ENCODE data around the gene CPSF4.

CPSF4 gene

DNA sequence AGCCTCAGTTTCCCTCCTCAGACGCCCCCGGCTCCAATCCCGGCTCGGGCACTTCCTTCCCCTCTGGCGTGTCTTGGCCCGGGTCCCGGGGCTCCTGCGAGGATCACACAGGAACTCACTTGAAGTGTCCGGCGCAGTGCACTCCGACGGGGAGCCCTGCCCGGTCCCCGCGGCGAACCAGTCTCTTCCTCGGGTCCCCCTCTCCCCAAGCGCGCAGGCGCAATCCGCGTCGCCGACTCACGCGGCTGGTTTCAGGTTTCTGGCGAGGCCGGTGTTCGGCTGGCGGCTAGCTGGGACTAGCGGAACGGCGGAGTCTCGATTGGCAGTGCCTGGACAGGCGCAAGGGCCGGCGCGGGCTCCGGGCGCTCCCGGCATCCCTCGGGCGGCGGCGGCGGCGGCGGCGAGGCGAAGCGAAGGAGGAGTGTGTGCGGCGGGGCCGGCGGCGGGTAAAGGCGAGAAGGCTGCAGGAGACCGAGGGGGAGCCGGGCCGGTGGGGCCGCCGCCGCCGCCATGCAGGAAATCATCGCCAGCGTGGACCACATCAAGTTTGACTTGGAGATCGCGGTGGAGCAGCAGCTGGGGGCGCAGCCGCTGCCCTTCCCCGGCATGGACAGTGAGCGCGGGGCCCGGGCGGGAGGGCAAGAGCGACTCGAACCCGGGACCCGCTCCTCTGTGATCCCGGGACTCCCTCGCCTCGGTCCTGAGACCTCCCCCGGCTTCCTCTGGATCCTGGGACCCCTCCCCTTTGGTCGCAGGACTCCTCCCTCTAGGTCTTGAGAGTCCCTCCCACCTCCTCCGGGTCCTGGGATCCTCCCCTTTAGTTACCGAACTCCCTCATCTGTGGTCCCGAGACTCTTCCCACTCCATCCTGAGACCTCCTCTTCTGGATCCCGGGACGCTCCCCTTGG, at the start of gene CPSF4, which contains the start of gene PTCD1:
Gene CPSF4 (plus strand): TSS at position 371 of the 908 bp plus-strand sequence. CDS start 140 bp downstream, at position 511.
Gene PTCD1 (minus strand): TSS at position 226 of the 908 bp plus-strand sequence. CDS start 3,556 bp downstream, outside the sequence.
- Mint-ChIP-seq H3K27ac (peak within 1 kb of the TSS; percentile 86), H3K36me3 (ENCODE audit: low read depth) (peaks cover 23% of the 10 kb centered on the region), H3K4me1 (ENCODE audit: low read depth) (peaks cover 29% of the 10 kb centered on the region), H3K4me3 (peak within 1 kb of the TSS; percentile 99), H3K27me3 (ENCODE audit: low read depth) (no peaks in the 10 kb centered on the region), H3K9me3 (no peaks in the 10 kb centered on the region)
- DNase-seq (ENCODE audit: low spot score) = peak; percentile 94

DNA sequence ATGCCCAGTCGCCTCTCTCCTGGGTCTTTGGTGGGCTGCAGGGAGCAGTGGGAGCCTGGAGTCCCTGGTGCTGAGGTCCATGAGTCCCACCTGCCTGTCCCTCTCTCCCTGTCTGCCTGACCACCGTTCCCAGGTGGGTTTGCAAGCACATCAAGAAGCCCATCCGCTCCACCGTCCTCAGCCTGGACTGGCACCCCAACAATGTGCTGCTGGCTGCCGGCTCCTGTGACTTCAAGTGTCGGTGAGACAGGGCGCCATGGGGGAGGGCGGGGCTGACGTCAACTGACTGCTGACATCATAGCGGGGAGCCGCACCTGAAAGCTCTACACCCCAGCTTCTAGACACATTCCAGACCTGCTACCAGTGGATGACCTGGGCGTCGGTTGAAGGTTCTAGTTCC, 49.0 kb upstream of the CPSF4 start:
- Mint-ChIP-seq H3K4me1 (ENCODE audit: low read depth) (peaks cover 11% of the 10 kb centered on the region), H3K36me3 (ENCODE audit: low read depth) (peaks cover 60% of the 10 kb centered on the region), H3K9me3 (no peaks in the 10 kb centered on the region), H3K27me3 (ENCODE audit: low read depth) (no peaks in the 10 kb centered on the region), H3K4me3 (no peak overlapping the region), H3K27ac (no peak overlapping the region)
- no peak for DNase-seq (ENCODE audit: low spot score)

- H3K36me3 Mint-ChIP-seq (ENCODE audit: low read depth) = peaks cover 67% of the 10 kb centered on the region
- H3K4me1 Mint-ChIP-seq (ENCODE audit: low read depth) = peaks cover 10% of the 10 kb centered on the region
- DNase-seq (ENCODE audit: low spot score) = no peak
- H3K4me3 Mint-ChIP-seq = no peak overlapping the region
- no peaks in the 10 kb centered on the region for H3K9me3 Mint-ChIP-seq
- H3K27ac Mint-ChIP-seq = no peak overlapping the region
- H3K27me3 Mint-ChIP-seq (ENCODE audit: low read depth) = no peaks in the 10 kb centered on the region
These were observed 47.7 kb upstream of the CPSF4 start for GRCh38 chr7:99390941-99391602.

DNA sequence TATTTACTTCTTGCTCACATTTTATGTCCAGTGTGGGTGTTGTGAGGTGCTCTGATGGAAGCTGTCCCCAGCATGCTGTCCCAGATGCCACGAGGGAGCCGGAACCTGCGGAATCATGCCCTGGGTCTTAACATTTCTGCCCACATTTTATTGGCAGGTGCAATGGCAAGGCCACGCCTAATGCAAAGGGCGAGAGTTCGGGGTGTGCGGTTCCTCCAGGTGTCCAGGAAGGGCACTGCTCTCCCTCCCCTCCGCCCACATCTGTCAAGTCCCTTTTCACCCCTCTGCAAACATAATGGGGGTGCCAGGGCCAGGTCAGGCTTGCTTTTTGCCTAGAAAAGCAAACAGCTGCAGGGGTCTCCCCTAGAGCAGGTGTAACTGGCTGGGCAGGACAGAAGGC, 46.7 kb upstream of the CPSF4 start:
- Mint-ChIP-seq H3K36me3 (ENCODE audit: low read depth) (peaks cover 68% of the 10 kb centered on the region), H3K27me3 (ENCODE audit: low read depth) (no peaks in the 10 kb centered on the region), H3K4me3 (peak overlapping the region; percentile 3), H3K9me3 (no peaks in the 10 kb centered on the region), H3K4me1 (ENCODE audit: low read depth) (peaks cover 10% of the 10 kb centered on the region), H3K27ac (no peak overlapping the region)
- DNase-seq (ENCODE audit: low spot score) = no peak

DNA sequence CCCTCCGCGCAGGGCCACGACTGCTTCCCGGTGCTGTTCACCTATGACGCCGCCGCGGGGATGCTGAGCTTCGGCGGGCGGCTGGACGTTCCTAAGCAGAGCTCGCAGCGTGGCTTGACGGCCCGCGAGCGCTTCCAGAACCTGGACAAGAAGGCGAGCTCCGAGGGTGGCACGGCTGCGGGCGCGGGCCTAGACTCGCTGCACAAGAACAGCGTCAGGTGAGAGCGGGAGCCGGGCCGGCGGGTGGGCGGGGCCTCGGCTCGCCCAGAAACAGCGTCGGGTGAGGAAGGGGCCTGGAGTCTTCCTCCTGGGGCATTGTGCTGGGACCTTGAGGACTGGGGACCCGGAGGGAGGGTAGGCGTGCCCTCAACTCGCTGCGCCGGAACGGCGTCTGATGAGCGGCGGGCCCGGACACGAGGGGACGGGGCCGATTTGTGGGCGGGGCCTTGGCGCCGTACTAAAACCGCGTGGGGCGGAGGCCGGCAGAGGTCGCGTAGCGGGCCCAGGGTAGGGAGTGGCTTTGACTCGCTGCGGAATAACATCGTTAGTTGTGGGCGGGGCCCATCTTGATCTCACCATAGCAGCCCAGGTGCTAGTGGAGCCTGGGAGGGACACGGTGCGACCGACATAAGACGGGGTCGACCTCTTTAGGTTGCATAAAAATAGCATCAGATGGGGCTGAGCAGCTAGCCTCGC, 45.9 kb upstream of the CPSF4 start:
- Mint-ChIP-seq H3K4me3 (peak overlapping the region; percentile 59), H3K27me3 (ENCODE audit: low read depth) (no peaks in the 10 kb centered on the region), H3K9me3 (no peaks in the 10 kb centered on the region), H3K27ac (peak overlapping the region; percentile 84), H3K4me1 (ENCODE audit: low read depth) (peaks cover 11% of the 10 kb centered on the region), H3K36me3 (ENCODE audit: low read depth) (peaks cover 68% of the 10 kb centered on the region)
- DNase-seq (ENCODE audit: low spot score) = peak; percentile 74

GRCh38 chr7:99393355-99394187, 45.2 kb upstream of the CPSF4 start:
- Mint-ChIP-seq H3K27me3 (ENCODE audit: low read depth) (no peaks in the 10 kb centered on the region), H3K36me3 (ENCODE audit: low read depth) (peaks cover 68% of the 10 kb centered on the region), H3K27ac (peak overlapping the region; percentile 84), H3K4me1 (ENCODE audit: low read depth) (peaks cover 12% of the 10 kb centered on the region), H3K4me3 (peak overlapping the region; percentile 59), H3K9me3 (no peaks in the 10 kb centered on the region)
- DNase-seq (ENCODE audit: low spot score) = no peak

DNA sequence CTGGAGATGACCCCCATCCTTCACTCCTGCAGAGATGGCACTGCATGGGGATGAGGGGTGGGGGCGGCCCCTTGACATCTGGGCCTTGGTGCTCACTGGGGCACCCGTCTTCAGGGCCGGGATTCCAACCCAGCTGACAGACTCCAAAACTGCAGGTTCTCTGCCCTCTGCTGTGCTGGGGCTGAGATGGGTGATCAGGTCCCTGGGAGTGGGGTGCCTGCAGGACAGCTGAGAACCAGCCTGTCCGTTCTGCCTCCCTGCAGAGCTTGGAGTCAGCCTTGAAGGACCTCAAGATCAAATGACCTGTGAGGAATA, 44.6 kb upstream of the CPSF4 start:
- H3K4me3 Mint-ChIP-seq = no peak overlapping the region
- H3K27ac Mint-ChIP-seq = peak overlapping the region; percentile 15
- H3K9me3 Mint-ChIP-seq = no peaks in the 10 kb centered on the region
- no peaks in the 10 kb centered on the region for H3K27me3 Mint-ChIP-seq (ENCODE audit: low read depth)
- H3K4me1 Mint-ChIP-seq (ENCODE audit: low read depth) = peaks cover 12% of the 10 kb centered on the region
- DNase-seq (ENCODE audit: low spot score) = no peak
- peaks cover 69% of the 10 kb centered on the region for H3K36me3 Mint-ChIP-seq (ENCODE audit: low read depth)

DNA sequence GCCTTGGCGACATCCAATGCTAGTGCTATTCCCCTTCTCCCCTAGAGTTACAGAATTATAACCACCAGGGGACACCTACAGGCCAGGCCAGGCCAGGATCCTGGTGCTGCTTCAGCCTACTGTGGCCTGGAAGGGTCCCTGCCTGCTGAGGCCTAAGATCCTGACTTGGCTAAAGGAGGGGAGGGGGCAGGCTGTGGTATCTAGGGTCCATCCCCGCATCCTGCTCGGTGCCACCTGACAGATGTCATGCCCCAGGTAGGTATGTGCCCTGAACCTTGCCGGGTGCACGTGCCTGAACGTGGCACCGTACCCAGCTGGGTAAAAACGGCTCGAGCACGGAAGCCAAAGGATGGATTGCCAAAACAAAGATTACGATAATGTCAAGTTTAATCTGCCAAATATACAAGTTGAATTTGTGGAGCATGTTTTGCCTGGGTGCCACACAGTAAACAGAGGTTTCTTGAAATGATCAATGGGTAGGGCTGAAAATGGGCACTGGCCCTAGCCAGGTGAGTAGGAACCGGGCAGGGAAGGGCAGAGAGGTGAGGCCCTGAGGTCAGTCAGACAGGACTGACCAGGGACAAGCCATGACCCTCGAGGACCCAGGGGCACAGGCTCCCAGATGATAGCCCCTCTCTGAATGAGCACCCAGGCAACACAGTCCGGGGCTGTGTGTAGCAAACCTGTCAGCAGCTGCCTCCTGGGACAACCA, 43.0 kb upstream of the CPSF4 start:
- H3K9me3 Mint-ChIP-seq = no peaks in the 10 kb centered on the region
- no peaks in the 10 kb centered on the region for H3K27me3 Mint-ChIP-seq (ENCODE audit: low read depth)
- H3K36me3 Mint-ChIP-seq (ENCODE audit: low read depth) = peaks cover 74% of the 10 kb centered on the region
- H3K4me3 Mint-ChIP-seq = no peak overlapping the region
- no peak overlapping the region for H3K27ac Mint-ChIP-seq
- no peak for DNase-seq (ENCODE audit: low spot score)
- H3K4me1 Mint-ChIP-seq (ENCODE audit: low read depth) = peaks cover 12% of the 10 kb centered on the region

DNA sequence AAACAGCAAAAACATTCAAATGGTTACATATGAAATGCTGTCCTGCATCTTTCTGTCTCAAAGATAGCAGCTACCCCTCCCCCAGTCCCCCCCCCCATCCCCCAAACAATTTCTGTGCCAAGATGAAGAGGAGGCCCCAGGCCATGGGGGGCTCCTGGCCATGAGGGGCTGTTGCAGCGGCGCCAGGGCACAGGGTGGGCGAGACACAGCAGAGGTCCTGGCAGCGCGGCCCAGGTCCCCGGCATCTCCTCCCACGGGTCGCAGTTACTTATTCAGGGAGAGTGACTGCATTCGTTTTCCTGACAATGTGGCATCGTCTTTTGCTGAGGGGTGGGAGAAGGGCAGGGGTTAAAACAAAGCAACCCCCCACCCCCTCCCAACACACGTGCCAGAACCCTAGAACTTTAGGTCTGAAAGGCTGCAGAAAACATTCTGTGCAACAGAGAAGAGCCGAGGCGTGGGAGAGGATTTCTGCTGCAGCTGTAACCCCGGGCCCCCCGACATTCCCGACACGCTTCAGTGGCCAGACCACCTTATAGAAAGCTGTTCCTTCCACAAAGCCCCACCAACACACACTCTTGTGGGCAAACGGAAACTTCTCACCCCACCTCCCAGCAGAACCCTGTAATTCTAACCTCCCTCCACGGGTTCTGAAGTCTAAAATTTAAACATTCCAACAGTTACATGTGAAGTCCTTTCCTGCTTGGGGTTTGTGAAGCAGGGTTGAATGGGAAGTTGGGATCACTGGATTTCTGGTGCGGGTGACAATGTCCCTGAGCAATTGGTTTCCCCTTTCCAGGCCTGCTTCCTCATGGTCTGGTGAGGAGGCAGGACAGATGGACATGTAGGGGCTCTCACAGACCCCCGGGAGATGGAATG, 42.1 kb upstream of the CPSF4 start:
- H3K27ac Mint-ChIP-seq = peak overlapping the region; percentile 31
- no peaks in the 10 kb centered on the region for H3K9me3 Mint-ChIP-seq
- no peak for DNase-seq (ENCODE audit: low spot score)
- H3K4me1 Mint-ChIP-seq (ENCODE audit: low read depth) = peaks cover 12% of the 10 kb centered on the region
- no peak overlapping the region for H3K4me3 Mint-ChIP-seq
- peaks cover 76% of the 10 kb centered on the region for H3K36me3 Mint-ChIP-seq (ENCODE audit: low read depth)
- no peaks in the 10 kb centered on the region for H3K27me3 Mint-ChIP-seq (ENCODE audit: low read depth)

DNA sequence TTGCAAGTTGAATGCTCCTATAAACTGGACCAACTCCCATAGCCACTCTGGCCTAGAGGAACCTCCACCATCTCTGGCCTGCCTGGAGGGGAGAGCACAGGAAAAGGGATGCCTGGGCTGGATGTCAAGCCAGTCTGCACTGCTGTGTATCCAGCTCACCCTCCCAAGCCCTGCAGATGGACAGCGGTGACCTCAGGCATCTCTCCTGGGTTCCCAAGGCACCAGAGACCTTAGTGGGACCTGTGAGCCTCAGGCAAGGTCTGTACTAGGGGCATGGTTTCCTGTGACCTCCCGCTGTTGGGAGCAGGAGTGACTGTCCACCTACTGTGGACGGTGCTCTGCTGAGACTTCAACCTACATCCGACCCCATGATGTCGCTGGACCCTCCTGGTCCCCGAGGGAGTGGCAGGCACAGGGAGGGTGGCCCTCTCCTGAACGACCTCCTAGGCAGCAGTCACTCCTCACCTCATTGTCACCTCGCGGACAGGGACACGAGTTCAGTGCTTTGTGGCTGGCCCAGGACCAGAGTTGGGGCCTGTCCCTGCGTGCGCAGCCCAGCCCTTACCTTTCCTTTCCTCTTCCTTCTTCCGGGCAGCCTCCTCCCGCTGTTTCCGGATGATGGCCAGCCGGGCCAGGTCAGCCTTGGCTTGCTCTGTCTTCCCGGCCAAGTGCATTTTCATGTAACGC, 41.3 kb upstream of the CPSF4 start:
- H3K27me3 Mint-ChIP-seq (ENCODE audit: low read depth) = no peaks in the 10 kb centered on the region
- peaks cover 71% of the 10 kb centered on the region for H3K36me3 Mint-ChIP-seq (ENCODE audit: low read depth)
- no peak for DNase-seq (ENCODE audit: low spot score)
- H3K4me1 Mint-ChIP-seq (ENCODE audit: low read depth) = peaks cover 9% of the 10 kb centered on the region
- no peaks in the 10 kb centered on the region for H3K9me3 Mint-ChIP-seq
- peak overlapping the region; percentile 64 for H3K27ac Mint-ChIP-seq
- no peak overlapping the region for H3K4me3 Mint-ChIP-seq

DNA sequence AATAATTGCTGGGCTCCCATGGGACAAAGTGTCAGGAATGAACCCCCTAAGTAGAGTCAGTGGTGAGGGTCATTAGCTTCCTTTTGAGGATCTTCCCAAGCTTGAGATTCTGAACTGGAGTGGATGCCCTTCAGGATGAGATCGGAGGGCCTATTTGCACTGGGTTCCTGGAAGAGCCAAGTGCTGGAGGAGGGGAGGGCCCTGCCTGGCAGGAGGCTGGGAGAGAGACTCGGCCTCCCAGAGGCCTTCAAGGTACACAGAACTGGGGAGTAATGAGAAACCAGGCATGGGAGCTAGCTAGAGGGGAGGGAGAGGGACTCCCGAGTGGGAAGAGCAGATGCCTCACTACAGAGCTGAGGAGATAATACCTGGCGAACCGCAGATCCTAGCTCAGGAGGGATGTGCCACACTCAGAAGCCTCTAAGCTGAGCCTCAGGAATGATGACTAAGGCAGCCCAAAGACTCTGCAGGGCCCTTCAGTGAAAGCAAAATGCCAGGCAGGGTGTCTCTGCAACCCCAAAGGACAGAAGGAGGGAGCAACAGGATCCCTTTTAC, 39.8 kb upstream of the CPSF4 start:
- Mint-ChIP-seq H3K4me3 (no peak overlapping the region), H3K9me3 (no peaks in the 10 kb centered on the region), H3K27me3 (ENCODE audit: low read depth) (no peaks in the 10 kb centered on the region), H3K27ac (peak overlapping the region; percentile 64), H3K4me1 (ENCODE audit: low read depth) (peaks cover 4% of the 10 kb centered on the region), H3K36me3 (ENCODE audit: low read depth) (peaks cover 71% of the 10 kb centered on the region)
- DNase-seq (ENCODE audit: low spot score) = no peak

All from T-helper 2 cell treated with Interferon-gamma antibody and Interleukin-4, amounts not matched to agents 5 μg/mL and 100 μg/mL, for 36 hours (primary cell).